HepG2 (cell line): Measurements from ENCODE around the gene NCOA3. TPM values are rescaled to one million over a fixed set of nuclear protein-coding genes. Genes with fewer than 3 reads are reported as not detected.

Experiments
- ATAC-seq: fragments of 200-7000 bp; cut with Tn5 transposase; 3 replicates; pipeline ENCODE4 v1.9.1; 2020; ENCODE audit warnings: mild to moderate bottlenecking, moderate library complexity
- BruUV-seq: library from RNA; stranded (reverse); fragments of 400-500 nt; replicated peaks from 2 replicates; lab custom pipeline; 2021; lab: Mats Ljungman, UMichigan
- CTCF ChIA-PET: fragments of 300-600 bp; formaldehyde crosslinking; extraction: SDS; loops from one replicate; lab custom pipeline; 2021; ENCODE audit warnings: low total read pairs, inconsistent platforms, low intra/inter-chr PET ratio; lab: Yijun Ruan, JAX
- POLR2A ChIA-PET: fragments of 350-600 bp; sonication (Branson Sonifier 250); formaldehyde crosslinking; loops from one replicate; lab custom pipeline; 2020; ENCODE audit warnings: antibody characterized with exemption, inconsistent platforms; lab: Yijun Ruan, JAX
- DNase-seq: peaks from one replicate; pipeline ENCODE4 v3.0.0-alpha.2; 2015; ENCODE audit warnings: low spot score
- FAIRE-seq: peaks from 3 replicates; lab custom pipeline; 2011; peaks lifted over from hg19 to GRCh38; lab: Jason Lieb, UNC
- H2AFZ ChIP-seq: one replicate; pipeline ENCODE4 v1.6.1; 2011; ENCODE audit warnings: low read length, inconsistent platforms
- H3K27ac ChIP-seq: fragments of 300-600 bp; 3 replicates; pipeline ENCODE4 v1.8.0; 2011; ENCODE audit warnings: mixed run types, mild to moderate bottlenecking, mixed read lengths, low read length, inconsistent platforms; ENCODE audit not compliant: insufficient read depth; ENCODE audit errors: extremely low read length
- H3K27me3 ChIP-seq, 2 experiments: fragments of 200-600 bp in 1 of 2; 2 replicates in 1 of 2; 3 replicates in 1 of 2; pipeline versions ENCODE4 v1.6.0 to v1.8.0; 2011; ENCODE audit warnings: low read length in 2 of 2, mild to moderate bottlenecking in 2 of 2, moderate library complexity in 2 of 2, inconsistent platforms in 1 of 2; ENCODE audit not compliant: insufficient read depth in 2 of 2, control insufficient read depth in 1 of 2
- H3K36me3 ChIP-seq, 2 experiments: fragments of 200-600 bp in 1 of 2; replicated peaks in 1 of 2; 2 replicates in 1 of 2; 3 replicates in 1 of 2; pipeline versions ENCODE4 v1.5.1 to v1.8.0; 2011; ENCODE audit warnings: low read length in 2 of 2, inconsistent platforms in 1 of 2; ENCODE audit not compliant: insufficient read depth in 2 of 2, control insufficient read depth in 1 of 2
- H3K4me1 ChIP-seq: 2 replicates; pipeline ENCODE4 v1.5.1; 2012; ENCODE audit warnings: low read length, inconsistent platforms; ENCODE audit not compliant: insufficient read depth
- H3K4me2 ChIP-seq: 2 replicates; pipeline ENCODE4 v1.6.0; 2011; ENCODE audit warnings: low read depth, low read length, inconsistent platforms
- H3K4me3 ChIP-seq, 3 experiments: fragments of 200-600 bp in 1 of 3; sonication (generic), shearing (Covaris generic) in 1 of 3; replicated peaks in 1 of 3; 2 replicates each; pipeline ENCODE4 v1.5.1; 2011 to 2016; ENCODE audit warnings: low read length in 3 of 3, inconsistent platforms in 2 of 3, low read depth in 2 of 3, mild to moderate bottlenecking in 2 of 3, control low read depth in 1 of 3, mixed read lengths in 1 of 3; ENCODE audit not compliant: insufficient read depth in 1 of 3
- H3K79me2 ChIP-seq: one replicate; pipeline ENCODE4 v1.6.1; 2011; ENCODE audit warnings: low read length, inconsistent platforms; ENCODE audit not compliant: insufficient read depth
- H3K9ac ChIP-seq: 2 replicates; pipeline ENCODE4 v1.6.0; 2011; ENCODE audit warnings: mild to moderate bottlenecking, low read depth, low read length, inconsistent platforms; ENCODE audit not compliant: insufficient read depth
- H3K9me3 ChIP-seq: 2 replicates; pipeline ENCODE4 v1.5.1; 2012; ENCODE audit warnings: mild to moderate bottlenecking, low read length
- H4K20me1 ChIP-seq: 2 replicates; pipeline ENCODE4 v1.6.0; 2011; ENCODE audit warnings: inconsistent platforms, mild to moderate bottlenecking, low read length, moderate library complexity; ENCODE audit not compliant: insufficient read depth
- AGO2 ChIP-seq: fragments of 200-400 bp; formaldehyde crosslinking; optimal IDR thresholded peaks from 2 replicates; pipeline ENCODE3; 2017; ENCODE audit warnings: mild to moderate bottlenecking, low read depth, low read length, moderate library complexity
- CEBPB ChIP-seq: IDR thresholded peaks from 2 replicates; pipeline ENCODE4 v1.6.1; 2011; ENCODE audit warnings: low read depth, low read length, improper control_type of control experiment, borderline replicate concordance
- EP300 ChIP-seq, 3 experiments: sonication (generic) in 1 of 3; formaldehyde crosslinking in 1 of 3; IDR thresholded peaks; 2 replicates each; pipeline versions ENCODE4 v1.5.1 to v1.6.1; 2011 to 2020; ENCODE audit warnings: low read depth in 2 of 3, low read length in 2 of 3, borderline replicate concordance in 1 of 3, improper control_type of control experiment in 1 of 3, mild to moderate bottlenecking in 1 of 3, missing genetic modification reagents in 1 of 3, moderate library complexity in 1 of 3
- GATAD2A ChIP-seq: IDR thresholded peaks from 2 replicates; pipeline ENCODE4 v1.6.1; 2016
- HDAC2 ChIP-seq: sonication (generic); formaldehyde crosslinking; IDR thresholded peaks from 2 replicates; pipeline ENCODE4 v1.4.0; 2020; ENCODE audit warnings: missing genetic modification reagents
- IRF2 ChIP-seq: IDR thresholded peaks from 2 replicates; pipeline ENCODE4 v1.6.1; 2018; ENCODE audit warnings: missing genetic modification reagents, missing compliant biosample characterization
- MAFK ChIP-seq, 2 experiments: IDR thresholded peaks in 1 of 2; conservative IDR thresholded peaks in 1 of 2; 2 replicates each; pipeline ENCODE4 v1.6.1; 2011; ENCODE audit warnings: improper control_type of control experiment in 2 of 2, low read length in 2 of 2
- MXI1 ChIP-seq: IDR thresholded peaks from 3 replicates; pipeline ENCODE4 v1.6.1; 2012; ENCODE audit warnings: low read depth, low read length, inconsistent platforms, borderline replicate concordance
- NPAS2 ChIP-seq: sonication (generic); formaldehyde crosslinking; IDR thresholded peaks from 2 replicates; pipeline ENCODE4 v1.8.0; 2022; ENCODE audit warnings: mild to moderate bottlenecking, missing genetic modification reagents, borderline replicate concordance
- RXRB ChIP-seq: IDR thresholded peaks from 2 replicates; pipeline ENCODE4 v1.6.1; 2016; ENCODE audit warnings: borderline replicate concordance, missing genetic modification reagents, missing compliant biosample characterization
- SAP130 ChIP-seq: IDR thresholded peaks from 2 replicates; pipeline ENCODE4 v1.6.1; 2016; ENCODE audit warnings: low read depth
- SIN3A ChIP-seq: IDR thresholded peaks from 2 replicates; pipeline ENCODE4 v1.6.1; 2011; ENCODE audit warnings: low read depth, mild to moderate bottlenecking, control low read depth, low read length, borderline replicate concordance
- SMC3 ChIP-seq: IDR thresholded peaks from 2 replicates; pipeline ENCODE4 v1.6.1; 2011; ENCODE audit warnings: low read length, improper control_type of control experiment
- ZFP36L1 ChIP-seq: sonication (generic); formaldehyde crosslinking; IDR thresholded peaks from 2 replicates; pipeline ENCODE4 v1.8.0; 2022; ENCODE audit warnings: mild to moderate bottlenecking, missing genetic modification reagents, moderate library complexity
- ZNF430 ChIP-seq: sonication (generic); formaldehyde crosslinking; IDR thresholded peaks from 2 replicates; pipeline ENCODE4 v1.9.0; 2021; ENCODE audit warnings: mild to moderate bottlenecking, missing genetic modification reagents
- ZNF510 ChIP-seq: sonication (generic); formaldehyde crosslinking; IDR thresholded peaks from 2 replicates; pipeline ENCODE4 v1.4.0; 2020; ENCODE audit warnings: low read depth, mild to moderate bottlenecking, missing genetic modification reagents
- ZNF605 ChIP-seq: sonication (generic); formaldehyde crosslinking; IDR thresholded peaks from 2 replicates; pipeline ENCODE4 v1.8.0; 2022; ENCODE audit warnings: mild to moderate bottlenecking, missing genetic modification reagents
- WGBS: methylation state at CpG from one replicate; pipeline ENCODE4 v1.1.6; 2017; ENCODE audit warnings: low lambda C conversion rate; 5-methylcytosine and 5-hydroxymethylcytosine counted together
- in situ Hi-C: cut with HindIII; loops from 2 replicates; pipeline ENCODE4 v1.10.0; 2017; ENCODE audit warnings: low pct_unique_long_range_greater_than_20kb; ENCODE audit not compliant: extremely low pct_ligation_motif_present
- intact Hi-C: fragments of 100-400 bp; cut with micrococcal nuclease; formaldehyde crosslinking; loops from one replicate; pipeline ENCODE4 v1.10.0; 2022; ENCODE audit not compliant: unreplicated experiment
- polyA plus RNA-seq, 8 experiments: library from polyadenylated mRNA; depleted of rRNA in 3 of 8; stranded (reverse) in 7 of 8; unstranded in 1 of 8; fragments of >200 nt; fragmentation: Illumina TruSeq in 4 of 8; extraction: Trizol in 4 of 8; gene quantifications; 2 replicates each; pipeline versions ENCODE4 v1.2.1 to v1.2.3, GENCODE V29; 2011 to 2016; ENCODE audit warnings: low read depth in 4 of 8, missing spikeins in 1 of 8, mixed read lengths in 1 of 8; ENCODE audit not compliant: insufficient read depth in 1 of 8
- total RNA-seq, 5 experiments: library from RNA; depleted of rRNA; stranded (reverse); fragments of >200 nt; fragmentation: Illumina TruSeq; extraction: Trizol; gene quantifications; 2 replicates each; pipeline ENCODE4 v1.2.3, GENCODE V29; 2016; ENCODE audit warnings: low read depth in 1 of 5
- TF ChIP-seq, protein P1 (sequence below): IDR thresholded peaks from 2 replicates; pipeline ENCODE4 v1.6.1; 2016; ENCODE audit warnings: control low read depth
- TF ChIP-seq, protein P2 (sequence below): sonication (generic); formaldehyde crosslinking; IDR thresholded peaks from 2 replicates; pipeline ENCODE4 v1.8.1; 2023; ENCODE audit warnings: mild to moderate bottlenecking, missing genetic modification reagents
- TF ChIP-seq, protein P3 (sequence below): sonication (generic); formaldehyde crosslinking; IDR thresholded peaks from 2 replicates; pipeline ENCODE4 v1.8.1; 2023; ENCODE audit warnings: missing genetic modification reagents, mild to moderate bottlenecking, borderline replicate concordance

NCOA3 gene
- total and polyA plus RNA-seq, 2 of the 13 experiments (the other 11 are each of a cell fraction or from before 2014, with no cell fraction given), result 35.0 to 56.8 TPM

DNA sequence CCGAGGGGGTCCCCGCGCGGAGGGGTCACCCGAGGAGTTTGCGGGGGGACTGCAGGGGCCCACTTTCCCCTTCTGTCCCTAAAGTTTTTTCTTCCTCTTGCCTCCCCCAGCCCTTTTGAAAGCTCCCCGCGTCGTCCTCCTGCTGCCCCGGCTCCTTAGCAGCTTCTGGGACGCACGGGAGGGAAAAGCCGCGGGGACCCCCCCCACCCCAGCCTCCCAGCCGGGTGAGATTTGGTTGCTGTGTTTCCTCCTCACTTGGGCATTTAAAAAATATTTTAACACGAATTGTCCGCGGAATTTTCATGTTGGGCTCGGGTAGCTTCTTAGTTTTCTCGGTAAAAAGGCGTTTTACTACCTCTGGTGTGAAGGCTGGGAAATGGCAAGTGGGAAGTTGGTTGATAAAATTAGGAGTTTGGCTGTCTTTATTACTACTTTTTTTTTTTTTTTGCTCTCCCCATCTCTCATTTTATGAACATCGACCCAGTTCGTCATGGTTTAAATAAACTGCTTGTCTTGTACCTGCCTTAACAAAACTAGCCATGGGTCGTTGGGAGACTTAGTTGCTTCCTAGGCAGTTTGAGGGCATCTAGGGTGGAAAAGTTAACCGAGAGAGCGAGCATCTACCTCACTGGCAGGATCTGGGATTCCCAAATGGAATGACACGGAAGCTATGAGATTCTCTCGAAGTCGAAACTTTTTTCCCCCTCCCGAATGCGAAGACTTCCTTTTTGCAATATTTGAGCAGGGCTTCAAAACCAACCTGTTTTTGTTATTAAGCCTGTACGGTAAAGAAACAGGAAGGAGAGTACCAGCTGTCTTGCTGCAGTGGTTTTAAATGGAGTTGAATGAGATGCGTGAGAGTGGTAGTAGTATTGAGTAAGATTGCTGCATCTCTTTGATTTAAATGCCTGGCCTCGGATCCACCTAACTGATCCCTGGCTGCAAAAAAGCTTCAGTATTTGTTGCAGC is 868 bp downstream of the NCOA3 start (continued):
- TF ChIP-seq SMC3 (peak; percentile 11; the same call in 1 of the 2 replicates), RXRB (CRISPR knock-in tag) (peak; percentile 10; the same call in 1 of the 2 replicates), AGO2 (peak; percentile 16), MXI1 (no peak), GATAD2A (CRISPR knock-in tag) (no peak), CEBPB (peak; percentile 68; the same call in 1 of the 2 replicates), ZNF605 (CRISPR knock-in tag) (0 out of 2 replicates have a peak, but pooled peaks have one; percentile 19), EP300 (IDR thresholded peaks at IDR 0.05; ENCODE audit: low read depth in 2 of 2, low read length in 2 of 2) (0 out of 4 replicates have a peak, but pooled peaks of 1 of the 2 experiments have one; percentile 30), EP300 (CRISPR knock-in tag; IDR thresholded peaks at IDR 0.05; ENCODE audit: borderline replicate concordance) (no peak), IRF2 (CRISPR knock-in tag) (0 out of 2 replicates have a peak, but pooled peaks have one; percentile 27), SIN3A (peak; percentile 22; the same call in 1 of the 2 replicates), ZNF430 (CRISPR knock-in tag) (0 out of 2 replicates have a peak, but pooled peaks have one; percentile 65)

DNA sequence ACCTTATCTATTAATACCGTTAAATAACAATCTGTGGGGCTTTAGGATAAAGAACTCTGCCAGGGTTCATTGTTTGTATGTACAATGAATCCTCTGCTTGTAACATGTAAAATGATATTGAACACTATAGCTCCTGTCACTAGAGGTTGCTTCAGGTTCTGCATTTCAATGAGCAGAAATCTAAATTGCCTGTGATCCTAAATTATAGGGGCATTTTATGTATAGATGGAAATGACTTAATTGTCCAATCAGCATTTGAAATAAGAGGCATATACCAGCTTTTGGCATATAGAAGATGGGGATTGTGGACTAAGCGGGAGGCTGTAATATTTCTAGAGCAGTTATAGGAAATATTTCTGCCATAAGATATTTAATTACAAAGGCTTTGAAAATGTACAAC is 2.0 kb downstream of the NCOA3 start:
- H3K27ac ChIP-seq, result peak overlapping the region; percentile 82
- peak overlapping the region; percentile 79 for H3K4me2 ChIP-seq
- DNase-seq, result no peak
- no peak for ATAC-seq
- no peak overlapping the region for H2AFZ ChIP-seq
- WGBS, result 31% methylated on average over 2 of the region's 2 CpGs
- H3K36me3 ChIP-seq, result no peaks in the 10 kb centered on the region
- peaks cover 19% of the 10 kb centered on the region for H4K20me1 ChIP-seq
- no peak for FAIRE-seq
- CTCF ChIA-PET, result no interaction called here
- in situ Hi-C loops, result no loop called here
- peak overlapping the region; percentile 100; a peak in 5 of 6 replicates for H3K4me3 ChIP-seq
- POLR2A ChIA-PET, result interaction anchor here (0.8 to 4.5 kb wide), 6 partner anchors 10 to 146 kb away, joined by 4 to 89 read pairs (median 45); partner anchors contain the start of gene ZMYND8
- H3K27me3 ChIP-seq, result no peaks in the 10 kb centered on the region; a peak in 1 of 5 replicates
- intact Hi-C loops, result loop anchor here (1.0 to 5.0 kb wide), 4 partner anchors 39 to 121 kb away; no protein-coding TSS in a partner anchor
- no peaks in the 10 kb centered on the region for H3K9me3 ChIP-seq
- H3K4me1 ChIP-seq, result peaks cover 62% of the 10 kb centered on the region
- peaks cover 79% of the 10 kb centered on the region for H3K79me2 ChIP-seq
- BruUV-seq, result no TSS peak
- H3K9ac ChIP-seq, result peak overlapping the region; percentile 97
- TF ChIP-seq HDAC2 (CRISPR knock-in tag) (no peak), SAP130 (CRISPR knock-in tag) (0 out of 2 replicates have a peak, but pooled peaks have one; percentile 3), ZFP36L1 (0 out of 2 replicates have a peak, but pooled peaks have one; percentile 0), MAFK (conservative IDR thresholded peaks at IDR 0.05 in 1 of 2, IDR thresholded peaks at IDR 0.05 in 1 of 2; ENCODE audit: low read length in 2 of 2) (peak; percentile 33 to 41; a peak in 2 of 4 replicates), NPAS2 (CRISPR knock-in tag) (no peak), ZNF510 (CRISPR knock-in tag) (0 out of 2 replicates have a peak, but pooled peaks have one; percentile 20)
- TF ChIP-seq, protein P1, sequence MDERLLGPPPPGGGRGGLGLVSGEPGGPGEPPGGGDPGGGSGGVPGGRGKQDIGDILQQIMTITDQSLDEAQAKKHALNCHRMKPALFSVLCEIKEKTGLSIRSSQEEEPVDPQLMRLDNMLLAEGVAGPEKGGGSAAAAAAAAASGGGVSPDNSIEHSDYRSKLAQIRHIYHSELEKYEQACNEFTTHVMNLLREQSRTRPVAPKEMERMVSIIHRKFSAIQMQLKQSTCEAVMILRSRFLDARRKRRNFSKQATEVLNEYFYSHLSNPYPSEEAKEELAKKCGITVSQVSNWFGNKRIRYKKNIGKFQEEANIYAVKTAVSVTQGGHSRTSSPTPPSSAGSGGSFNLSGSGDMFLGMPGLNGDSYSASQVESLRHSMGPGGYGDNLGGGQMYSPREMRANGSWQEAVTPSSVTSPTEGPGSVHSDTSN (CRISPR knock-in tag), result no peak
- TF ChIP-seq, protein P2, sequence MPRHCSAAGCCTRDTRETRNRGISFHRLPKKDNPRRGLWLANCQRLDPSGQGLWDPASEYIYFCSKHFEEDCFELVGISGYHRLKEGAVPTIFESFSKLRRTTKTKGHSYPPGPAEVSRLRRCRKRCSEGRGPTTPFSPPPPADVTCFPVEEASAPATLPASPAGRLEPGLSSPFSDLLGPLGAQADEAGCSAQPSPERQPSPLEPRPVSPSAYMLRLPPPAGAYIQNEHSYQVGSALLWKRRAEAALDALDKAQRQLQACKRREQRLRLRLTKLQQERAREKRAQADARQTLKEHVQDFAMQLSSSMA, result no peak
- TF ChIP-seq, protein P3, sequence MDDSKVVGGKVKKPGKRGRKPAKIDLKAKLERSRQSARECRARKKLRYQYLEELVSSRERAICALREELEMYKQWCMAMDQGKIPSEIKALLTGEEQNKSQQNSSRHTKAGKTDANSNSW (CRISPR knock-in tag), result no peak
